ENCODE results near the gene LYST. TPM values are rescaled to one million over a fixed set of nuclear protein-coding genes. Genes with fewer than 3 reads are reported as not detected.

The LYST gene
- total and polyA plus RNA-seq, 2 of the 8 experiments (the other 6 are each of a cell fraction or from before 2014, with no cell fraction given), result 0.29 to 0.58 TPM

DNA sequence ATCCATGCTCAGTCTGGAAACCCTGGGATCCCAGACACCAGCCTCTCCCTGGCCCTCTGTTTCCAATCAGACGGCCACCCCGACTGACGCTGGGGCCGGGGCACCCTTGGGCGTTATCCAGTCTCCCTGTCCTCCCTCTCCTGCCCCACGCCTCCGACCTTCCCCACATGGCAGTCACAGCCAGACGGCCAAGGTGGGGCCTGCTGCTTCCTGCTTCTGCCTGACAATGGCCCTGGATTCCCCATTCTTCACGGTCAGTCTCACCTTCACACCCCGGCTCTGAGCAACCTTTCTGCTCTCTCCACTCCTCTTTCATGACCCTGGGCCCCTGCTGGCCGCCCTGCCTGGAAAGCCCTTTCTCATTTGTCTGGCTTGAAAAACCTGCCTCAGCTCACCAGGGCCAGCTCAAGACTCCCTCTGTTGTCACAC is 223.7 kb downstream of the LYST start (continued):
- TF ChIP-seq, protein P1, sequence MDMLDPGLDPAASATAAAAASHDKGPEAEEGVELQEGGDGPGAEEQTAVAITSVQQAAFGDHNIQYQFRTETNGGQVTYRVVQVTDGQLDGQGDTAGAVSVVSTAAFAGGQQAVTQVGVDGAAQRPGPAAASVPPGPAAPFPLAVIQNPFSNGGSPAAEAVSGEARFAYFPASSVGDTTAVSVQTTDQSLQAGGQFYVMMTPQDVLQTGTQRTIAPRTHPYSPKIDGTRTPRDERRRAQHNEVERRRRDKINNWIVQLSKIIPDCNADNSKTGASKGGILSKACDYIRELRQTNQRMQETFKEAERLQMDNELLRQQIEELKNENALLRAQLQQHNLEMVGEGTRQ (IDR thresholded peaks at IDR 0.05; ENCODE audit: low read length), result no peak
- 0 out of 4 replicates have a peak, but pooled peaks of 1 of the 2 experiments have one; percentile 47 for TF ChIP-seq SIN3A (conservative IDR thresholded peaks at IDR 0.05 in 1 of 2, IDR thresholded peaks at IDR 0.05 in 1 of 2; ENCODE audit: low read depth in 1 of 2, low read length in 2 of 2)
- TF ChIP-seq NRF1 (IDR thresholded peaks at IDR 0.05; ENCODE audit: low read depth, low read length), result no peak
- TF ChIP-seq GTF2F1 (IDR thresholded peaks at IDR 0.05; ENCODE audit: borderline replicate concordance, low read depth, low read length), result no peak
- no peak for TF ChIP-seq CHD7 (IDR thresholded peaks at IDR 0.05; ENCODE audit: insufficient replicate concordance, low read length)
- TF ChIP-seq SUZ12 (IDR thresholded peaks at IDR 0.05; ENCODE audit: low read length), result no peak
- no peak for TF ChIP-seq GABPA (IDR thresholded peaks at IDR 0.05; ENCODE audit: borderline replicate concordance, insufficient read depth, low read length)
- TF ChIP-seq CHD2 (IDR thresholded peaks at IDR 0.05; ENCODE audit: low read length), result no peak
- no peak for TF ChIP-seq KDM5A (IDR thresholded peaks at IDR 0.05; ENCODE audit: low read length)
- TF ChIP-seq FOSL1 (IDR thresholded peaks at IDR 0.05; ENCODE audit: insufficient read depth, low read depth, low read length), result no peak
- peak in 1 of 2 experiments; percentile 8; a peak in 1 of 3 replicates for TF ChIP-seq POLR2A (IDR thresholded peaks at IDR 0.05; ENCODE audit: control extremely low read depth in 1 of 2, low read depth in 2 of 2, low read length in 2 of 2)

Measured in H1 (cell line).